GM19193 (cell line): ENCODE results near the gene ACOX1.

Experiments used
- POLR2A ChIP-seq: IDR thresholded peaks from 4 replicates; pipeline ENCODE4 v1.6.1; 2011; ENCODE audit not compliant: insufficient read depth, insufficient read length; ENCODE audit errors: extremely low read depth

Gene ACOX1

DNA sequence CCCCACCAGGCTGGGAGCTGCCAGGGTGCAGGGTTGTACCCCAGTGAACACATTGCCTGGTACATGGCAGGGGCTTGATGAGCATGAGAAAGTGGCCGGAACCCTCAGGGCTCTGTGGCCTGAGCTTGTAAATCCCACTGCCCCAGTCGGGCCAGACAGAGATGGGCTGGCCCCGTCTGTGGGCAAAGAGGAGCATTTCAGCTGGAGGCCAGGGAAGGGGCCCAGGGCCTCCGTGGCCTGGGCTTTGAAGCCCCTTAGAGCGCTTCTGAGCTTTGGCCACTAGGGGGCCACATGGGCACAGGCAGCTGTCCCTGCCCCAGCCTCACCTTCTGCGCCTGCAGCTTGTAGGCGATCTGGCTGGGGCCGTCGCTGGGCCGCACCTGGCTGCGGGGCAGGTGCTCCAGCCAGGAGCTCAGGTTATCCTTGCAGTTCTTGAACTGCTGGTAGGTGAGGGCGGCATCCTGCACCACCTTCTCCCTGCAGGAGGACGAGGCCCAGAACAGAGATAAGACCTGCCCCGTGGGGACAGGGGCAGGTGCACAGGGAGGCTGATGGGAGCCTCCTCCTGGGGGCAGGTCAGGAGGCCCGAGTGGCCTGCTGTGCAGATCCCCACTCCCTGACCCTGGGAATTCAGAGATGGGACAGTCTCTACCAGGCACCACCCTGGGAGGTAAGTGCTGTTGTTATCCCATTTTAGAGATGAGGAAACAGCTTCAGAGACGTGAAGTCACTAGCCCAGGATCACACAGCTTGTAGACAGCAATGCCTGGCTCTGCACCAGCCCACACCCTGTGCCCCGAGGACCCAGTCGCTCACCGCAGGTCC is 35.3 kb upstream of the ACOX1 start:
- TF ChIP-seq POLR2A, result no peak

DNA sequence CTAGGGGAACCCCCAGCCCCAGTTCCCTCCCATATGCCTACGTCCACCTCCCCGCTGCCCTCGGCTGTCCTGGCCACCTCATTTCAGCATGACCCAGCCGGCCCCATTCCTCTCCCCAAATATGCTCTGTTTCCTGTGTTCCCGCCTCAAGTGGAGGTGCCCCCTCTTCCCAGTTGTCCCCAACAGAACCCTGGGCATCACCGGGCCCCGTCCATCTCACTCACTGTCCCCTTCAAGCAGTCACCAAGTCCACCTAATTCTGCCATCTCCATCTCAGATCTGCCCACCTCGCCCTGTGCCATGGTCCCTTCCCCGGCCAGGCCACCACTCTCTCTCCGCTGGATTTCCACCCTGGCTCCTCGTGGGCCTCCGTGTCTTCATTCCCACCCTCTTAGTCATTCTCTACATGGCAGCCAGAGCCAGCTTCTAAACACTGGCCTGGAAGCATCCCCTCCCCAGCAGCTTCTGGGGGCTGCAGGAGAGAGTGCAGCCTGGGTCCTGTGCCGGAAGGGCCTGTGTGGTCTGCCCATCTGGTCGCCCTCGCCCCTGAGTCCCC is 34.5 kb upstream of the ACOX1 start:
- TF ChIP-seq POLR2A, result no peak

DNA sequence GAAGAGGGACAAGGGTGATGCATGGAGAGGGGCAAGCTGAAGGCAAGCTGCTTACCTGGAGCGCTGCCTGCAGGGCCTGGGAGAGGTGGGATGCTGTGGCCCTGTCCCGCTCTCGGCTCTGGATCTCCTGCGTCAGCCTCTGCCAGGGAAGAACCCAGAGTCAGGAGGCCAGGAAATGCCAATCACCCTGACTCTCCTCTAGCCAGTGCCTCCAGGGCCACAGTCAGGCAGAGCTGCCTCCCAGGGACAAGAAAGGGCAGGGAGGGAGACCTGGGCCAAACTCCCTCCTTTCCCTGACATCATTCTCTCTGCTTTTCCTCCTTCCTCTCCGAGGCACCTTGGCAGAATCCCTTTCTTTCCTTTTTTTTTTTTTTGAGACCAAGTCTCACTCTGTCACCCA is 33.0 kb upstream of the ACOX1 start:
- no peak for TF ChIP-seq POLR2A

DNA sequence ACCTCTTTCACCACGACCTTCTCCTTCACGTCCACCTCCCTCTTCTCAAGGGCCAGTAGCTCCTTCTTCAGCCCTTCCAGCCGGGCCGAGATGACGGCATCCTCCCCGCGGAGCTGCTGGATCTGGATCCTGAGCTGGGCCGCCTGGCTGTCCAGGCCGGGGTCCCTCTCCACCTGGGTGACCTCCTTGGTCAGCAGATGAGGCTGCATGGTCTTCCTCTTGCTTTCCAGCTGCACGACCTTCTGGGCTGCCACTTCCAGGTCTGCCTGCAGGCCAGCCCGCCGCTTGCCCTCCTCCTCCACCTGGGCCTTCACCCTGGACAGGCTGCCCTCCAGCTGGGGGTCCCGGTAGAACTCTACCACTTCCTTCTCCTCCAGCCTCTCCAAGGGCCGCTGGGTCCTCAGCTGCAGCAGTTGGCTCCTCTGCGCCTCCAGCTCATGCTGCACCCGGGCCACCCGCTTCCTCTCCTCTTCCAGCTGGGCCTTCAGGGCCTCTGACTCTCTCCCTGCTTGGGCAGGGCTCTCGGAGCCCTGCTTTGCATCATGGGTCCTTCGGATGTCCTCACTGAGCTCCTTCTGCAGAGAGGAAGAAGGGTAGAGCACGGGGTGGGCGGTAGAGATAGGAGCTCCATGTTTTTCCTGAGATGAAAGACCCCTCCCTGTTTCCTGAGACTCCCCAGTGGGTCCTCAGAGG is 31.1 kb upstream of the ACOX1 start:
- TF ChIP-seq POLR2A, result no peak

DNA sequence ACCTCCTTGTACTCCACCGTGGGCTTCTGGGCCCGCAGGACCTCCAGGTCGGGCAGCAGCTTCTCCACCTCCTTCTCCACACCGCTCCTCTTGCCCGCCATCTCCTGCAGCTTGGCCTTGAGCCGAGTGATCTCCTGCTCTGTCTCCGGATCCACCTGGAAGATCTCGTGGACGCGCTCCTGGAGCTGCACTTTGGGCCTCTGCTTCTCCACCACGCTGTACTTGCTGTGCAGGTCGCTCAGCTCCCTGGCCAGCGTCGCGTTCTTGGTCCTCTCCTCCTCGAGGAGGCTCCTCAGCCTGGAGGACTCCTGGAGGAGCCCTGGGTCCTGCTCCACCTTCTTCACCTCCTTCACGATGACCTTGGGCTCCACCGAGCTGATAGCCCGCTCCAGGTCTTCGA is 30.5 kb upstream of the ACOX1 start:
- TF ChIP-seq POLR2A, result no peak

DNA sequence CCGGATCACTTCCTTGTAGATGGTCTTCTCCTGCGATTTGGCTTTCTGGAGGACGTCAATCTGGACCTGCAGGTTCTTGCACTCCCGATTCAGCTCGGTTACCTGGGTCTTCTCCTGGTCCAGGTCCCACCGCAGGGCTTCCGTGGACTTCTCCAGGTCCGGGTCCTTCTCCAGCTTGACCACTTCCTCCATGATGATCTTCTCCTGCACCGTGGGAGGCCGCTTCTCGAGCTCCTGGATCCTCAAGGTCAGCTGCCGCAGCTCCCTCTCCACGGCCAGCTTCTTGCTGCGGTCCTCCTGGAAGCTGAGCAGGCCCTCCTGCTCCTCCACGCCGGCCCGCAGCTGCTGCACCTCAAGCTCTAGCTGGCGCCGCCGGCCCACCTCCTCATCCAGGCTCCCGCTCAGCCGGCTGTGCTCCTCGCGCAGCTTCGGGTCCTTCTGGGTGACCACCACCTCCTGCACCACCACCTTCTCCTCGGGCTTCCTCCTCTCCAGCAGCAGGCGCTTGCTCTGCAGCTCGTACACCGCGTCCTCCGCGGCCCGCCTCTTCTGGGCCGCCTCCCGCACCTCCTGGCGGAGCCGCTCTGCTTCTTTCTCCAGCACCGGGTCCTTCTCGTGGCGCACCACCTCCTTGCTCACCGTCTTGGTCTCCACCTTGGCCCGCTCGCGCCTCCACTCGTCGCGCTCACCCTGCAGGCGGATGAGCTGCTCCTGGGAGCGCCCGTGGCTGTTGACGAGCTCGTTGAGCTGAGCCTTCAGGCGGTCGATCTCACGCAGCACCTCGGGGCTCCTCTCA is 29.9 kb upstream of the ACOX1 start:
- no peak for TF ChIP-seq POLR2A

DNA sequence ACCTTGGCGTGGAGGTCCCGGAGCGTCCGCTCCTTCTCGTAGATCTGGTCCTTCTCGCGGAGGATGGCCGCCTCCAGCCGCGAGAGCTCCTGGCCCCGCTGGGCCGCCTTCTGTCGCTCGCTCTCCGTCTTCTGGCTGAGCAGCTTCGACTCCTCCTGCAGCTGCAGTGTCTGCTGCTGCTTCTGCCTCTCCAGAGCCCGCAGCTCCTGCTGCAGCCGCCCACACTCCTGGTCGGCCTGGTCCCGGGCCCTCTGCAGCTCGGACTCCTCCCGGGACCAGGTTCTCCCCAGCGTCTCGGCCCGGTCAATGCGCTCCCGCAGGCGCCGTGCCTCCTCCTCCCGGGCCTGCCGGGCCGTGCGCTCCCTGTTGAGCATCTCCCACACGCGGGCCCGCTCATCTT is 29.2 kb upstream of the ACOX1 start:
- TF ChIP-seq POLR2A, result no peak

DNA sequence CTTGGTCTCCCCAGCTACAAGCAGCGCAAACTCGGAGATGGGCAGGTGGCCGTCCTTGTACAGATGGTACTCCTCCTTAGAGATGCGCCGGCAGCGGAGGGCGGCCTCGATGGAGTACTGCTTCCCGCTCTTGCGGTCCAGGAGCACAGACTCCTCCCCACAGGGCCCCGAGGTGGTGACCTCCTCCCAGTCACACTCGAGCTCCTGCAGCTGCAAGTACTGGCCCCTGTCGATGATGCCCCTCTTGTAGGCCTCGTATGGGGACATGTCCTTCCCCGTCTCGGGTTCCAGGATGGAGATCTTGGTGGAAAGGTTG is 28.8 kb upstream of the ACOX1 start:
- no peak for TF ChIP-seq POLR2A

DNA sequence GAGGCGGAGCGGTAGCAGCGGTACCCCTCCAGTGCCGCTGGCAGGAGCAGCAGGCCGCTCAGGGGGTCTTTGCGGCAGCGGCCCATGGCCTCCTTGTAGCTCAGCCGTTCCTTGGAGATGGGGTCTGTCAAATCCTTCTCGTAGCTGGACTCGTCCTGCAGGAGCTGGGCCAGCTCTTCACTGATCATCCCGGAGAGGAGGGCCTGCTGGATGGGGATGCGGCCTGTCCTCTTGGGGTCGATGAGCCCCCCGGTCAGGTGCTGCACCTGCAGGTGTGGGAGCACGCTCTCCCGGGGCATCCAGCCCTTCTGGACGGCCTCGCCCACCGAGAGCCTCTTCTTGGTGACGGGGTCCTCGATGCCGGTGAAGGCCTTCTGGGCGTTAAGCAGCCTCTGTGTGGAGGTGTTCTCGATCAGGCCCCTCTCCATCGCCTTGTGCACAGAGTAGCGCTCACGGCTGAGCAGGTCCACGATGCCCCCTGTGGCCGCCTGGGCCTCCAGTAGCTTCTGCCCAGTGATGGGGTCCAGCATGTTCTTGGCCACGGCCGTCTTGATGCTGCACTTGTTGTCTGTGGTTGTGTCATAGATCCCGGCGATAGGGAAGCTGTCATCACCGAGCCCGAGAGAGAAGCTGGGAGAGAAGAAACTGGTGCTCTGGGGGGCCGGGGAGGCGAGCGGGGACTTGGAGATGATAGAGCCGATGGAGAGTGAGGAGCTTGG is 28.3 kb upstream of the ACOX1 start:
- TF ChIP-seq POLR2A, result no peak

DNA sequence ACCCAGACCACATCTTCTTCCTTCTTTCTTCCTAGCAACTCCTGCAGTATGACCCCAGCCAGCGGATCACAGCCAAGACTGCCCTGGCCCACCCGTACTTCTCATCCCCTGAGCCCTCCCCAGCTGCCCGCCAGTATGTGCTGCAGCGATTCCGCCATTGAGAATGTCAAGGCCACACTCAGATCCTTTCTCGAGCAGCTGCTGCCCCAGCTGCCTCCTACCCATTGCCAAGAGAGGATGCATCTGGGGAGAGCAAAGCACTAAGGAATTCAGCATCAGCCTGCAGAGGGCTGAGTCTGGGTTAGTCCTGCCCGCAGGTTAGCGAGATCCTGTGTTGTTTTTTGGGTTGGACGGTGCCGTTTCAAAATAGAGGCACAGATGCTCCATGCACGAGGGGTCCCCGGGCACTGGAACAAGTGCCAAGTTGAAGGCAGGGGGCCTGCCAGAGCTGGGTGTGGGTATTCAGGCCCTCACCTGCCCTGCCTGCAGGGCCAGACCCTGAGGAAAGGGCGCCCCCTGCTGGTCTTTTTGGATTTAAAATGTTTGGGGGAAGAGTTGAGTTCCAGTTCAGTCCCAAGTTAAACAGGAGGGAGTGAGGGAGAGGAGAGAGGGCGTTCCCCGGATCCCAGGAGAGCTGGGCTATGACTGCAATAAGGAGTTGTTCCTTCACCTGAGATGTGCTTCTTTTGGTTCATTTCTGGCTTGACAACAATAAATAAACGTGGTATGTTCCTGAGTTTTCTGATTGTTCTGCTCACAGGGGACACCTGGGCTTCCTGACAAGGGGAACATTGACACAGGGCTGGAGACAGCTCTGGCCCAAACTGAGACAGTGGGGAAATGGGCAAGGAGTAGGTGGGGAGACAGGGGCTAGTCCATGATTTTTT is 26.5 kb upstream of the ACOX1 start:
- TF ChIP-seq POLR2A, result no peak

DNA sequence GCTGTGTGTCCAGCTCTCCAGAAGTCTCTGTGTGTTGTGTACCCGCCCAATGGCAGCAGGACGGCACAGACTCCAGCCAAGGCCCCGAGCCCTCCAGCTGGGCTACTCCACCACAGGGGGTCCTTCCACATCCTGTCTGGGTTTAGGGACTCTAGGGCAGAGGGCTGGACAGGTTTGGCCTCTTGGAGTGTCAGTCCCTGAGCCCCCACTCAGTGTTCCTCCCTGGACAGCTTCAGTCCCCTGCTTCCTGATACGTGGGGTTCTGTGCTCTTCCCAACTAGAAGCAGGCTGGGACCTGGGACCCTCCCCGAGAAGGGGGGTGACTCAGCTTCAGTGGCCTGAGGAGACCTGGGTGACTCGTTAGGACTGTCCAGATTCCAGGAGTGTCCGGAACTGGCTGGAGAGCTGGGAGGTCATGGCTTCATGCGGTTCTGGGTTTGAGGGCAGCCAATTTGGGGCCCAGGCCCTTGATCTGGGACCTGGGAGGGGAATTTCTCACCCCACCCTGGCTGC is 25.8 kb upstream of the ACOX1 start:
- TF ChIP-seq POLR2A, result no peak

DNA sequence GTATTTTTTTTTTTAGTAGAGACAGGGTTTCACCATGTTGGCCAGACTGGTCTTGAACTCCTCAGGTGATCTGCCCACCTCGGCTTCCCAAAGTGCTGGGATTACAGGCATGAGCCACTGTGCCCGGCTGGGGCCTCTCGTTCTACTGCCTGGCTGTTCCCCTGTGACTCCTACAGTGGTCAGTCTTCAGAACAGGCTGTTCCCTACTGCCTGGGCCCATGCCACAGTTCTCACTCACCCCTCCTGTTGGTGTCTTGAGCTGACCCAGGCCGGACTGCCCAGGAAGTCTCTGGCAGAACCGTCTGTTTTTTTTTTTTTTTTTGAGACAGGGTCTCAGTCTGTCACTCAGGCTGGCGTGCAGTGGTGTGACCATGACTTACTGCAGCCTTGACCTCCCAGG is 24.9 kb upstream of the ACOX1 start:
- TF ChIP-seq POLR2A, result no peak

DNA sequence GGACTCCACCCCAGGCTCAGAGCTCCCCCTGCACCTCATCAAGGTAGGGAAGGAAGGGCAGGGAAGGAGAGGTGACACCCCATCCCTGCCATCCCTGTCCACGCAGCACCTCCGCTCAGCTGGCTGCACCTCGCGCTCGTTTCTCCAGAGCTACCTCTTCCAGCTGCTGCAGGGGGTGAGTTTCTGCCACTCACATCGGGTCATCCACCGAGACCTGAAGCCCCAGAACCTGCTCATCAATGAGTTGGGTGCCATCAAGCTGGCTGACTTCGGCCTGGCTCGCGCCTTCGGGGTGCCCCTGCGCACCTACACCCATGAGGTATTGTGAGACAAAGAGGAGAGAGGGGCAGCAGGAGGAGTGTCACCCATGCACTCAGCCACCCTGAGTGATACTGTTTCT is 23.1 kb upstream of the ACOX1 start:
- TF ChIP-seq POLR2A, result no peak
